ENCODE measurements around the gene OR10A6.

The OR10A6 gene

DNA sequence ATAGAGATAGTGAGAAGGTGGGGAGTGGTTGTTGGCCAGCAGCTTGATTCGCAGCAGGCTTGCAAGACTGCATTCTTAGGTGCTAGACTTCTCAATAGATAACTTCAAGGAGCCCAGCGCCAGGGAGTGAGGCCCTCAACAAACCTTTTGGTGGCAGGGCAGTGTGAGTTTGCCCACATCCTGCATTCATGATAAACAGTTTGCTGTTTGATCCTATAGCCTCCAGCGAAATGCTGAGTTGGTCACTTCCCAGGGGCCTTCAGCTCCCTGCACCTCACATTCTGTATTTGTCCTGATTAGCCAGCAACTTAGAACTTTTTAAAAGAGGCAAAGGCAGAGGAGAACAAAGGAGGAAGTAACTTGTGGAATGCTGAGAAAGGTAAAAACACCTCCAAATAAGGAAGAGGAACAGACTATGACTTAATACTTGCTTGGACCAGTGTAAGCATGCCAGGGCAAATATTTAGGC is 25.1 kb downstream of the OR10A6 start:
- TF ChIP-seq, protein P1, sequence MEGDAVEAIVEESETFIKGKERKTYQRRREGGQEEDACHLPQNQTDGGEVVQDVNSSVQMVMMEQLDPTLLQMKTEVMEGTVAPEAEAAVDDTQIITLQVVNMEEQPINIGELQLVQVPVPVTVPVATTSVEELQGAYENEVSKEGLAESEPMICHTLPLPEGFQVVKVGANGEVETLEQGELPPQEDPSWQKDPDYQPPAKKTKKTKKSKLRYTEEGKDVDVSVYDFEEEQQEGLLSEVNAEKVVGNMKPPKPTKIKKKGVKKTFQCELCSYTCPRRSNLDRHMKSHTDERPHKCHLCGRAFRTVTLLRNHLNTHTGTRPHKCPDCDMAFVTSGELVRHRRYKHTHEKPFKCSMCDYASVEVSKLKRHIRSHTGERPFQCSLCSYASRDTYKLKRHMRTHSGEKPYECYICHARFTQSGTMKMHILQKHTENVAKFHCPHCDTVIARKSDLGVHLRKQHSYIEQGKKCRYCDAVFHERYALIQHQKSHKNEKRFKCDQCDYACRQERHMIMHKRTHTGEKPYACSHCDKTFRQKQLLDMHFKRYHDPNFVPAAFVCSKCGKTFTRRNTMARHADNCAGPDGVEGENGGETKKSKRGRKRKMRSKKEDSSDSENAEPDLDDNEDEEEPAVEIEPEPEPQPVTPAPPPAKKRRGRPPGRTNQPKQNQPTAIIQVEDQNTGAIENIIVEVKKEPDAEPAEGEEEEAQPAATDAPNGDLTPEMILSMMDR (IDR thresholded peaks at IDR 0.05; ENCODE audit: low read depth, low read length, missing control alignments), result no peak
- H3K4me3 ChIP-seq (replicated peaks; ENCODE audit: low read depth, low read length), result no peak overlapping the region
- no peak for DNase-seq (ENCODE audit: extremely low read depth, low read depth)

DNA sequence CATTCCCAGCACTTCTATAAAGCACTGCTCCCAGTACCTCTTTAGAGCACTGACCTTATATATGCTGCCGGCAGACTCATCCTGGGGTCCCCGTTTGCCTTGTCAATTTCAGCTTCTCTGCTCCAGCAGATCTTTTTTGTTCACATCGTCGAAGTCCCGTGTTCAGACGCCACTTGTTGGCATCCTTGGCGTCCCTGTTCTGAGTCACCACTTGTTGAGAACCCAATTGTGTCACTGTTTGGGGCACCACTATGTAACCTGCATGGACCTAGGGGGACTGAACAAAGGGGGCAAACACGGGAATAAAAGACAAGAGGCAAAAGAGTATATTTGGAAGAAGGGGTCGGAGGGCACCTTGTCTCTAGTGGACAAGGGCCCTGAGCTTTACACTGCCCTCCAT is 25.5 kb downstream of the OR10A6 start:
- no peak overlapping the region for H3K4me3 ChIP-seq (replicated peaks; ENCODE audit: low read depth, low read length)
- DNase-seq (ENCODE audit: extremely low read depth, low read depth), result no peak

DNA sequence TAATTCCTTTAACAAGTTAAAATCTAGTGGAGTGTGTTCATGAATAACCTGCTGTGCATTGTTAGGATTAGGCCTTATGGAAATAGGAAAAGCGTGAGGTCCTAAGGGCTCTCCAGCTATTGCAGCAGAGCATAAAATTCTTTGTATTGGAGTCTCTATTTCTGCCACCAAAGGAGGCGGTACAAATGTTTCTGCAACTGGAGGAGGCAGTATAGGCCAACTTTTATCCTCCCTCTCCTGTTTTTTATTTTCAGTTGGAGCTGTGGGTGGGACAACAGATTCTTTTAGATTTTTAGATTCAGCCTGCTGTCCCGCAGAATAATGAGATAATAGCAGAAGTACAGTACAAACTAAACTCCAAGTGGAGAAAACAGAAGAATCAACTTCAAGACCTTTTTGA is 26.2 kb downstream of the OR10A6 start:
- TF ChIP-seq, protein P1 (IDR thresholded peaks at IDR 0.05; ENCODE audit: low read depth, low read length, missing control alignments), result peak; percentile 13
- no peak overlapping the region for H3K4me3 ChIP-seq (replicated peaks; ENCODE audit: low read depth, low read length)
- no peak for DNase-seq (ENCODE audit: extremely low read depth, low read depth)

More for the DNA sequence above, 25.5 kb downstream of the OR10A6 start:
- TF ChIP-seq, protein P1 (IDR thresholded peaks at IDR 0.05; ENCODE audit: low read depth, low read length, missing control alignments), result no peak

DNA sequence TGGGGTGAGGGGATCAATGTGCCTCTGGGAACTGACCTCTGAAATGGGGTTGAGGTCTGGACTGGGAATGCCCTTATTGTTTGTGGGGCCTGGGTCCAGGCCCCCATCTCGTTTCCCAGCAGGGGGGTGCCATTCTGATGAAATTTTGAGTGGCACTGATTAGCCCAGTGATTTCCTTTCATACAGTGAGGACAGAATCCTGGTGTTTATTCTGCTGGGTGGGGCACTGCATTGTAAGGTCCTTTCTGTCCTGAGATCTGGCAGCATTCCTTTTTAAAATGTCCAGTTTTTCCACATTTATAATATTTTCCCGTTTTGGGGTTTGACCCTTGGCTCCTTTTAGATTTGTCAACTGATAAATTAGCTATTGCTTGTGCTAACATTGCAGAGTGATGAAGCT is 27.1 kb downstream of the OR10A6 start:
- no peak overlapping the region for H3K4me3 ChIP-seq (replicated peaks; ENCODE audit: low read depth, low read length)
- TF ChIP-seq, protein P1 (IDR thresholded peaks at IDR 0.05; ENCODE audit: low read depth, low read length, missing control alignments), result no peak
- no peak for DNase-seq (ENCODE audit: extremely low read depth, low read depth)

DNA sequence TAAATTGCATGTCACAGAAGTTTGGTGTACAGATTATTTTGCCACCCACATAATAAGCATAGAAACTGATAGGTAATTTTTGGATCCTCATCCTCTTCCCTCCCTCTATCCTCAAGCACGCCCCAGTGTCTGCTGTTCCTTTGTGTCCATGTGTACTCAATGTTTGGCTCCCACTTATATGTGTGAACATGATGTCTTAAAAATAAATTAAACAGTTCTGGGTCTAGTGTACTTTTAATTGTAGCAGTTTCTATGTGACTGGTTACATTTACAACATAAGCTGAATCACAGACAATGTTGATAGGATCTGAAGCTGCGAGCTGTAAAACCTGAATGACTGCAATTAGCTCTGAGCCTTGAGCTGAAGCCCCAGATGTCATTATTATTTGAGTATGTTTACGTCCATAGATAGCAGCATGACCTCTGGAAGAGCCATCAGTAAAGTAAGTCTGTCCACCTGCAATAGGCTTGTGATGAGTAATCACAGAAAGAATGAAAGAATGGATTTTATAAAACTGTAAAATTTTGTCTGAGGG is 29.7 kb downstream of the OR10A6 start:
- H3K4me3 ChIP-seq (replicated peaks; ENCODE audit: low read depth, low read length), result no peak overlapping the region
- no peak for DNase-seq (ENCODE audit: extremely low read depth, low read depth)
- TF ChIP-seq, protein P1 (IDR thresholded peaks at IDR 0.05; ENCODE audit: low read depth, low read length, missing control alignments), result no peak

DNA sequence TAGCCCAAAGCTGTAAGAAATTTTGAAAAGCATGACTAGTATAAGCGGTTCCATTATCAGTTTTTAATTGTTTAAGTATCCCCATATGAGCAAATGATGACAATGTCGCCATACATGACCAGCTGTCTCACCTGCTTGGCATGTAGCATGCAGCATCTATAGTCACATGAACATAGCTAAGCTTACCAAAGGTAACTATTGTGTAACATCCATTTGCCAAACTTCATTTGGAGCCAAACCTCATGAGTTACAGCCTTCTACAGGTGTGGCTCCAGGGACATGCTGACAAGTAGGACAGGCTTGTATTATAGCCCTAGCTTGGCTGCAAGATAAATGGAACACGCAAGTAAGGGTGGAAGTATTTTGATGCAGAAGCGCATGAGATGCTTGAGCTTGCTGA is 30.4 kb downstream of the OR10A6 start:
- no peak for DNase-seq (ENCODE audit: extremely low read depth, low read depth)
- no peak overlapping the region for H3K4me3 ChIP-seq (replicated peaks; ENCODE audit: low read depth, low read length)
- TF ChIP-seq, protein P1 (IDR thresholded peaks at IDR 0.05; ENCODE audit: low read depth, low read length, missing control alignments), result no peak

DNA sequence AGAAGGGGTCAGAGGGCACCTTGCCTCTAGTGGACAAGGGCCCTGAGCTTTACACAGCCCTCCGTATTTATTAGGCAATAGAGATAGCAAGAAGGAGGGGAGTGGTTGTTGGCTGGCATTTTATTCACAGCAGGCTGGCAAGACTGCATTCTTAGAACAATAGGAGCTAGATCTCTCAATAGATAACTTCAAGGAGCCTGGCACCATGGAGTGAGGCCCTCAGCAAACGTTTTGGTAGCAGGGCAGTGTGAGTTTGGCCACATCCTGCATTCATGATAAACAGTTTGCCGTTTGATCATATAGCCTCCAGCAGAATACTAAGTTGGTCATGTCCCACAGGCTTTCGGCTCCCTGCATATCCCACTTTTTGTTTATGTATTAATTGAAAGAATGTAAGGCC is 31.6 kb downstream of the OR10A6 start:
- TF ChIP-seq, protein P1 (IDR thresholded peaks at IDR 0.05; ENCODE audit: low read depth, low read length, missing control alignments), result no peak
- no peak for DNase-seq (ENCODE audit: extremely low read depth, low read depth)
- H3K4me3 ChIP-seq (replicated peaks; ENCODE audit: low read depth, low read length), result no peak overlapping the region
